ENCODE results near the gene ZFP57.

The ZFP57 gene

GRCh38 chr6:29694637-29695036, 13.7 kb upstream of the ZFP57 start:
- Histone ChIP-seq H4K20me1 (ENCODE audit: insufficient read depth, low read length) (no peaks in the 10 kb centered on the region), H3K9me3 (replicated peaks; ENCODE audit: insufficient read depth, low read length) (no peaks in the 10 kb centered on the region), H3K9me2 (replicated peaks; ENCODE audit: insufficient read depth, low read length) (no peaks in the 10 kb centered on the region), H3K27ac (ENCODE audit: low read length) (no peak overlapping the region), H3K4me1 (ENCODE audit: low read length) (no peaks in the 10 kb centered on the region), H3K9ac (ENCODE audit: low read length) (no peak overlapping the region), H3K4me2 (ENCODE audit: low read depth, low read length) (no peak overlapping the region), H3K27me3 (replicated peaks; ENCODE audit: insufficient read depth, low read length) (no peaks in the 10 kb centered on the region), H3K79me2 (ENCODE audit: low read length) (no peaks in the 10 kb centered on the region), H3F3A (ENCODE audit: insufficient read depth, low read length) (no peaks in the 10 kb centered on the region), H3K4me3 (ENCODE audit: low read length) (no peak overlapping the region), H2AFZ (ENCODE audit: low read length) (no peak overlapping the region), H3K36me3 (replicated peaks; ENCODE audit: insufficient read depth, low read length) (no peaks in the 10 kb centered on the region)
- no peak for DNase-seq
- TF ChIP-seq CTCF (IDR thresholded peaks at IDR 0.05; ENCODE audit: low read length) (no peak), EZH2 (optimal IDR thresholded peaks at IDR 0.05; ENCODE audit: low read depth, low read length) (no peak), EZH2phosphoT487 (IDR thresholded peaks at IDR 0.05; ENCODE audit: low read length) (no peak)

GRCh38 chr6:29685718-29686326, 4.9 kb upstream of the ZFP57 start:
- 0 out of 2 replicates have a peak, but pooled peaks cover 5% of the 10 kb centered on the region for H3K4me1 ChIP-seq (ENCODE audit: low read length)
- no peaks in the 10 kb centered on the region for H3K9me3 ChIP-seq (replicated peaks; ENCODE audit: insufficient read depth, low read length)
- H3K9me2 ChIP-seq (replicated peaks; ENCODE audit: insufficient read depth, low read length): no peaks in the 10 kb centered on the region
- H3K27me3 ChIP-seq (replicated peaks; ENCODE audit: insufficient read depth, low read length): no peaks in the 10 kb centered on the region
- no peak overlapping the region for H3K4me2 ChIP-seq (ENCODE audit: low read depth, low read length)
- no peaks in the 10 kb centered on the region for H3K36me3 ChIP-seq (replicated peaks; ENCODE audit: insufficient read depth, low read length)
- no peaks in the 10 kb centered on the region for H3K79me2 ChIP-seq (ENCODE audit: low read length)
- DNase-seq: no peak
- H2AFZ ChIP-seq (ENCODE audit: low read length): no peak overlapping the region
- TF ChIP-seq EZH2 (optimal IDR thresholded peaks at IDR 0.05; ENCODE audit: low read depth, low read length) (no peak), CTCF (IDR thresholded peaks at IDR 0.05; ENCODE audit: low read length) (no peak), EZH2phosphoT487 (IDR thresholded peaks at IDR 0.05; ENCODE audit: low read length) (no peak)
- H3K27ac ChIP-seq (ENCODE audit: low read length): no peak overlapping the region
- H4K20me1 ChIP-seq (ENCODE audit: insufficient read depth, low read length): no peaks in the 10 kb centered on the region
- H3F3A ChIP-seq (ENCODE audit: insufficient read depth, low read length): no peaks in the 10 kb centered on the region
- no peak overlapping the region for H3K4me3 ChIP-seq (ENCODE audit: low read length)
- no peak overlapping the region for H3K9ac ChIP-seq (ENCODE audit: low read length)

GRCh38 chr6:29681811-29682210, 859 bp upstream of the ZFP57 start:
- TF ChIP-seq CTCF (IDR thresholded peaks at IDR 0.05; ENCODE audit: low read length): no peak
- TF ChIP-seq EZH2phosphoT487 (IDR thresholded peaks at IDR 0.05; ENCODE audit: low read length): no peak
- no peak for TF ChIP-seq EZH2 (optimal IDR thresholded peaks at IDR 0.05; ENCODE audit: low read depth, low read length)
- Histone ChIP-seq H3F3A (ENCODE audit: insufficient read depth, low read length) (no peaks in the 10 kb centered on the region), H3K9ac (ENCODE audit: low read length) (no peak overlapping the region)

More at GRCh38 chr6:29681811-29682210, 859 bp upstream of the ZFP57 start:
- no peaks in the 10 kb centered on the region for H3K9me3 ChIP-seq (replicated peaks; ENCODE audit: insufficient read depth, low read length)
- no peak overlapping the region for H3K4me3 ChIP-seq (ENCODE audit: low read length)
- H3K79me2 ChIP-seq (ENCODE audit: low read length): no peaks in the 10 kb centered on the region
- H4K20me1 ChIP-seq (ENCODE audit: insufficient read depth, low read length): no peaks in the 10 kb centered on the region
- no peak overlapping the region for H2AFZ ChIP-seq (ENCODE audit: low read length)
- H3K36me3 ChIP-seq (replicated peaks; ENCODE audit: insufficient read depth, low read length): no peaks in the 10 kb centered on the region
- no peak for DNase-seq
- no peaks in the 10 kb centered on the region for H3K27me3 ChIP-seq (replicated peaks; ENCODE audit: insufficient read depth, low read length)
- H3K4me2 ChIP-seq (ENCODE audit: low read depth, low read length): no peak overlapping the region
- no peak overlapping the region for H3K27ac ChIP-seq (ENCODE audit: low read length)
- no peaks in the 10 kb centered on the region for H3K9me2 ChIP-seq (replicated peaks; ENCODE audit: insufficient read depth, low read length)
- H3K4me1 ChIP-seq (ENCODE audit: low read length): peaks cover 12% of the 10 kb centered on the region

All from MM.1S (cell line).